Activated T-helper 1 cell treated with anti-CD3 and anti-CD28 coated beads, Interleukin-12 subunit alpha, Interleukin-12 subunit beta, Interleukin-2, Interleukin-4 antibody, amounts not matched to agents 30 ng/mL and 10 ng/mL and 1 ng/mL, durations not matched to agents 14 hours and 24 hours and 36 hours (primary cell): ENCODE data around the gene ARHGAP25. TPM values are rescaled to one million over a fixed set of nuclear protein-coding genes. Genes with fewer than 3 reads are reported as not detected.
"Not testable (repeated sequence)": the region's sequence is repeated elsewhere in the genome, so short reads cannot be mapped to it uniquely, and the experiment has no call there.

Source experiments
- DNase-seq: peaks from one replicate; pipeline ENCODE4 v3.0.0; 2021; ENCODE audit warnings: low spot score
- H3K27ac Mint-ChIP-seq: one replicate; pipeline ENCODE4 v1.8.0; 2021; ENCODE audit warnings: mild to moderate bottlenecking, mixed read lengths
- H3K27me3 Mint-ChIP-seq: one replicate; pipeline ENCODE4 v1.8.0; 2022; ENCODE audit warnings: mild to moderate bottlenecking, moderate library complexity, mixed read lengths; ENCODE audit not compliant: insufficient read depth
- H3K36me3 Mint-ChIP-seq: one replicate; pipeline ENCODE4 v1.8.0; 2021; ENCODE audit warnings: low read depth, mixed read lengths
- H3K4me1 Mint-ChIP-seq: one replicate; pipeline ENCODE4 v1.8.0; 2021; ENCODE audit warnings: low read depth, mixed read lengths
- H3K4me3 Mint-ChIP-seq: one replicate; pipeline ENCODE4 v1.8.0; 2021; ENCODE audit warnings: mild to moderate bottlenecking, moderate library complexity, mixed read lengths
- H3K9me3 Mint-ChIP-seq: one replicate; pipeline ENCODE4 v1.8.0; 2021; ENCODE audit warnings: mixed read lengths
- intact Hi-C: fragments of 100-400 bp; cut with micrococcal nuclease; formaldehyde crosslinking; loops from one replicate; pipeline ENCODE4 v1.15.1; 2024
- total RNA-seq: library from RNA; stranded (reverse); gene quantifications from 2 replicates; pipeline ENCODE4 v1.2.3, GENCODE V29; 2022

Gene ARHGAP25
- total RNA-seq, 1 donor from 2014 or later = 74.2 TPM

GRCh38 chr2:68800027-68800401 lies 65.4 kb downstream of the ARHGAP25 start:
- Mint-ChIP-seq H3K27ac (no peak overlapping the region), H3K27me3 (no peaks in the 10 kb centered on the region), H3K4me1 (peaks cover 37% of the 10 kb centered on the region), H3K9me3 (no peaks in the 10 kb centered on the region), H3K36me3 (peaks cover 54% of the 10 kb centered on the region), H3K4me3 (no peak overlapping the region)
- DNase-seq = no peak
- intact Hi-C loops = no loop called here

- Mint-ChIP-seq H3K9me3 (no peaks in the 10 kb centered on the region), H3K36me3 (peaks cover 52% of the 10 kb centered on the region), H3K4me1 (peaks cover 32% of the 10 kb centered on the region), H3K27me3 (no peaks in the 10 kb centered on the region), H3K27ac (no peak overlapping the region), H3K4me3 (no peak overlapping the region)
- DNase-seq = no peak
- intact Hi-C loops = no loop called here
These were observed 65.9 kb downstream of the ARHGAP25 start for GRCh38 chr2:68800517-68800916.

GRCh38 chr2:68802161-68802560 lies 67.5 kb downstream of the ARHGAP25 start:
- Mint-ChIP-seq H3K4me1 (peaks cover 23% of the 10 kb centered on the region), H3K36me3 (peaks cover 56% of the 10 kb centered on the region)
- H3K27ac Mint-ChIP-seq, H3K27me3 Mint-ChIP-seq, H3K4me3 Mint-ChIP-seq, DNase-seq, H3K9me3 Mint-ChIP-seq, intact Hi-C loops: not testable (repeated sequence)

DNA sequence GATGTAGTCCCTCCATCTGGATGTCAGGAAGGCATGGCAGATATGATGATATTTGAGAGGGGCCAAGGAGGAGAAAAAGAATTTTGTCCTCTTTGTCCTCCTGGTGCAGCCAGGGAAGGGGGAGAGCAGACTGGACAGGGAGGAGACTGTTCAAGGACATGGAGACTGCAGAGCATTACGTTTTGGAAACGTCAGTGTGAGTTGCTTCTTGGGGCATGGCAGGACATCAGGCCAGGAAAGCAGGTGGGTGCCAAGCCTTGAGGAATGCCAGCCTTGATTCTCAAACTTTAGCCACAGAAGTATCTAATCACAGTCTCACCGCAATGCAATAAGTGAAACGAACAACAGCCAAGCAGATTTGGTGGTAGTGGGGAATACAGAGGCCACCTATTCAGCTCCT lies 70.4 kb downstream of the ARHGAP25 start:
- peak overlapping the region; percentile 27 for H3K27ac Mint-ChIP-seq
- H3K36me3 Mint-ChIP-seq = peaks cover 55% of the 10 kb centered on the region
- intact Hi-C loops = no loop called here
- no peak overlapping the region for H3K4me3 Mint-ChIP-seq
- no peaks in the 10 kb centered on the region for H3K9me3 Mint-ChIP-seq
- H3K4me1 Mint-ChIP-seq = peaks cover 34% of the 10 kb centered on the region
- no peaks in the 10 kb centered on the region for H3K27me3 Mint-ChIP-seq
- no peak for DNase-seq

DNA sequence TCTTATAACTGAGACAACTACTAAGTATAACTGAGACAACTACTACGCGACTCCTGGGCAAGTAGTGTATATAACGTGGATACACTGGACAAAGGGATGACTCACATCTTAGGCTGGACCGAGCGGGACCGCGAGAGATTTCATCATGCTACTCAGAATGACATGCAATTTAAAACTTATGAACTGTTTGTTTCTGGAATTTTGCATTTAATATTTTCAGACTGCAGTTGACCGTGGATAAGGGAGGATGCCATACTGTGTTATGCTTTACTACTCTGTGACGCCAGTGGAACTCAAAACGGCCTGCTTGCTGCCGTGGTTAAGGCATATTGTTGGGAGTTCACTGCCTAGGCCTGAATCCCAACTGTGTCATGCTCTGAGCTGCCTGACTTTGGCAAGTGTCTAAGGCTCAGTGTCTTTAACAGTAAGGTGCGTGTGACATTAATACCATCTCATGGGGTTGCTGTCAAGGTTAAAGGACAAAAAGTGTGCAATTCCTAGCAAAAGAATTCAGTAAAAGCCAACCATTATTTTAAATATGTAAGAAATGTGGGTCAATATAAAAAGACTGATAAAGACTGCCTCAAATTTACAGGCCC lies 72.0 kb downstream of the ARHGAP25 start:
- Mint-ChIP-seq H3K27ac (no peak overlapping the region), H3K9me3 (no peaks in the 10 kb centered on the region), H3K27me3 (no peaks in the 10 kb centered on the region), H3K36me3 (peaks cover 51% of the 10 kb centered on the region), H3K4me1 (peaks cover 28% of the 10 kb centered on the region), H3K4me3 (no peak overlapping the region)
- DNase-seq = no peak
- intact Hi-C loops = no loop called here

DNA sequence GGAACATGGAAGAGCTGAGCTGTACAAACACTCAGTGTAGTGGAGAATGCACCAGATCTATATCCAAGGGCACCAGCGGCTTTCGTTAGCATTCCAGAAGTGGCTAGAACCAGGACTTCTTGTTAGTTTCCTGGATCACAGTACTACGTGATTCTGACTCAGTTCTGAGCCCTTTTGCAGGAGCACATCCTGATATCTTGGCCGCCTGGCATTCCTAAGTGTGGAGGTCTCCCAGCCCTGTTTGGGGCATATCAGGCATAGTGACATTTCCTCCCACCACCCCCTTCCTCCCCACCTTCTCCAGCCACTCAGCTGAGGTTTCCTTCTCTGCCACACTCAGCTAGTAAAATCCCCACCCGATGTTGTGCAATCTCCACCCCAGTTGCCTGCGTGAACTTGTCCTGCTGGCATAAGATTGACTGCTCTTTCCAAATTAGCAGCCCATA lies 73.2 kb downstream of the ARHGAP25 start:
- Mint-ChIP-seq H3K4me3 (no peak overlapping the region), H3K36me3 (peaks cover 63% of the 10 kb centered on the region), H3K9me3 (no peaks in the 10 kb centered on the region), H3K27ac (peak overlapping the region; percentile 32), H3K27me3 (no peaks in the 10 kb centered on the region), H3K4me1 (peaks cover 28% of the 10 kb centered on the region)
- intact Hi-C loops = no loop called here
- DNase-seq = no peak

- no peak for DNase-seq
- Mint-ChIP-seq H3K4me3 (no peak overlapping the region), H3K36me3 (peaks cover 69% of the 10 kb centered on the region), H3K4me1 (peaks cover 28% of the 10 kb centered on the region), H3K9me3 (no peaks in the 10 kb centered on the region), H3K27ac (peak overlapping the region; percentile 75), H3K27me3 (no peaks in the 10 kb centered on the region)
- intact Hi-C loops = no loop called here
These were observed 75.0 kb downstream of the ARHGAP25 start for GRCh38 chr2:68809324-68810240.

GRCh38 chr2:68811364-68811763 lies 76.8 kb downstream of the ARHGAP25 start:
- no peak for DNase-seq
- Mint-ChIP-seq H3K4me3 (no peak overlapping the region), H3K36me3 (peaks cover 77% of the 10 kb centered on the region), H3K9me3 (no peaks in the 10 kb centered on the region), H3K27me3 (no peaks in the 10 kb centered on the region), H3K27ac (peak overlapping the region; percentile 29), H3K4me1 (peaks cover 28% of the 10 kb centered on the region)
- intact Hi-C loops = no loop called here

DNA sequence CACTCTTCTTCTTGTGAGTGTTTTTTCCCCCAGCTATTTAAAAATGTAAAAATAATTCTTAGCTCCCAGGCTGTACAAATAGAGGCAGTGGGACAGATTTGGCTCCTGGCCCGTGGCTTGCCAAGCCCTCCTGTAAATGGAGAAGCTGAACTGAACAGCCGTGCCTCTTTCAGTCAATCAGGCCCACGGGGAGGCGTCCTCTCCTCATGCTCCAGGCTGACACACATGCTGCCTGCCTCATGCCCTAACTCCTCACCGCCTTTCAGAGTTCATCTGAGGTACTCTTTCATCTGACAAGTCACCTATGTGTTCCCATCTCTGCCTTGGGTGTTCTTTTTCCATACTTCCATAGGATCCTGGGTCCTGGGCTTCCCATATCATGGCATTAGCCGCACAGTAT lies 77.6 kb downstream of the ARHGAP25 start:
- intact Hi-C loops = no loop called here
- Mint-ChIP-seq H3K9me3 (no peaks in the 10 kb centered on the region), H3K4me1 (peaks cover 23% of the 10 kb centered on the region), H3K27me3 (no peaks in the 10 kb centered on the region), H3K36me3 (peaks cover 70% of the 10 kb centered on the region), H3K4me3 (no peak overlapping the region), H3K27ac (peak overlapping the region; percentile 30)
- no peak for DNase-seq

DNA sequence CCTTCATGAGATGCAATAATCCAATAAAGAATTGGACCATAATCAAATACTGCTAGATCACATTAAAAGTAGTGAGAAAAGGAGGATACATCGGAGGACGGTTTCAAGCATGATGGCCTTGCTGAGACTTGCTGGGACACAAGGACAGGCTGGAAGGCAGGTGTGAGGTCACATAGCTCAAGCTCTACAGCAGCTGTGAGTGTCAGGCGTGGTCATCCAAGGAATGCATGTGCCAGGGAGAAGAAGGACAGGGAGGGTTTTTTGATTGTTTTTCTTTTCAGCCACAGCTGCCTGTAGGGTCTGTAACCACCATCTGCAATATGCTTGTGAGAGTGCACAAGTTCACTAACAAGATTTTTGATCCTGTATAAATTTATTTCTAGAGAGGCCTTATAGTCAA lies 79.0 kb downstream of the ARHGAP25 start:
- Mint-ChIP-seq H3K27me3 (no peaks in the 10 kb centered on the region), H3K27ac (no peak overlapping the region), H3K9me3 (no peaks in the 10 kb centered on the region), H3K4me1 (peaks cover 10% of the 10 kb centered on the region), H3K4me3 (no peak overlapping the region), H3K36me3 (peaks cover 67% of the 10 kb centered on the region)
- no peak for DNase-seq
- intact Hi-C loops = no loop called here

DNA sequence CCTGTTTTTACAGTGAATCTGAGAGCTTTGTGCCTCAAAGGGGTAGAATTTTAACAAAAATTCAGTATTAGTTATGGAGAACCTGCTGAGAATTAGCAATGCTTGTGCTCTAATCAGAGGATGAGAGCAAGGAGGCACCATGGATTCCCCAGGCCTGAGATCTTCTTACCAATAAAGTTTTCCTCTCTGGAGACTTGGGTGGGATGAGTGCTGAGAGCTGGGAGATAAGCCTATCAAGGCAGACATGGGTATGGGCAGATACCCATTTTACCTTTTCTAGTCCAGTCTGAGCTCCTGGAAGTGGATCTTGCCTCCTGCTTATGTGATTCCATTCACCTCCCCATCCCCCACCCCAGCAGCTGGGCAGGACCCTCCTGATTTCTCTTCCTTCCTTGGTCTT lies 82.7 kb downstream of the ARHGAP25 start:
- Mint-ChIP-seq H3K36me3 (peaks cover 58% of the 10 kb centered on the region), H3K27ac (peak overlapping the region; percentile 72), H3K4me3 (no peak overlapping the region), H3K9me3 (no peaks in the 10 kb centered on the region), H3K27me3 (no peaks in the 10 kb centered on the region), H3K4me1 (no peaks in the 10 kb centered on the region)
- DNase-seq = no peak
- intact Hi-C loops = no loop called here

DNA sequence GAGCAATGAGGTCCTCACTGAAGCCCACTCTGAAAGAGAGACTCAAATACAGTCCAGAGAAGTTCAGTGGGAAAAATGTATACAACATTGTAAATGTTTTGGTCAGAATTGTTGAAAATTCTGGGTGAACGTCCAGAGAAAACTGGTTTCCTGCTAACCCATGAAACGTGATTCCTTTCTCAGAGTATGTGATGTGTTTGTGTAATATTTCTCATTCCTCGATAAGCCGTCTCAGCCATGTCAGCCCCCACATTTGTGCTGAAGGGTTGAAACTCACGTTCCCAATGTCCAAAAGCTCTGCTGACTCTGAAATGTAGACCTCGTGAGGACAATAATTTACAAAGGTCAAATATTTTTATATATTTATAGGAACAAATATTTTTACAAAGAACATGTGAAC lies 84.9 kb downstream of the ARHGAP25 start:
- intact Hi-C loops = no loop called here
- H3K4me3 Mint-ChIP-seq = no peak overlapping the region

DNA sequence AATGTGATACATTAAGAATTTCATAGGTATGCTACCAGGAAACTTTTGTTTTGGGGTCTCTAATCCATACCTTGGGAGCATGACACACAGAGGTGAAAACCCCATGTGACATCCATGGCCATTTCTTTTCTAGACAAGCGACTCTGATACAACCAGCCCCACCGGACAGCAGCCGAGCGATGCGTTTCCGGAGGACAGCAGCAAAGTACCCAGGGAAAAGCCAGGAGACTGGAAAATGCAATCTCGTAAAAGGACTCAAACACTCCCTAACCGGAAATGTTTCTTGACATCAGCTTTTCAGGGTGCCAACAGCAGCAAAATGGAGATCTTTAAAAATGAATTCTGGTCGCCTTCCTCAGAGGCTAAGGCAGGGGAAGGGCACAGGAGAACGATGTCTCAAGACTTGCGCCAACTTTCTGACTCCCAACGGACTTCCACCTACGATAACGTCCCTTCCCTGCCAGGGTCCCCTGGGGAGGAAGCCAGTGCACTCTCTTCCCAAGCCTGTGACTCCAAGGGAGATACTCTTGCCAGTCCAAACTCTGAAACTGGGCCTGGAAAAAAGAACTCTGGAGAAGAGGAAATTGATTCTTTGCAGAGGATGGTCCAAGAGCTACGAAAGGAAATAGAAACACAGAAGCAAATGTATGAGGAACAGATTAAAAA lies 87.7 kb downstream of the ARHGAP25 start:
- intact Hi-C loops = no loop called here
- peak overlapping the region; percentile 16 for H3K27ac Mint-ChIP-seq
- H3K4me3 Mint-ChIP-seq = no peak overlapping the region
- no peaks in the 10 kb centered on the region for H3K27me3 Mint-ChIP-seq
- peaks cover 14% of the 10 kb centered on the region for H3K4me1 Mint-ChIP-seq
- no peak for DNase-seq
- no peaks in the 10 kb centered on the region for H3K9me3 Mint-ChIP-seq
- H3K36me3 Mint-ChIP-seq = peaks cover 59% of the 10 kb centered on the region

More for the DNA sequence above, 84.9 kb downstream of the ARHGAP25 start:
- H3K27ac Mint-ChIP-seq = no peak overlapping the region
- peaks cover 5% of the 10 kb centered on the region for H3K4me1 Mint-ChIP-seq
- no peaks in the 10 kb centered on the region for H3K27me3 Mint-ChIP-seq
- no peak for DNase-seq
- no peaks in the 10 kb centered on the region for H3K9me3 Mint-ChIP-seq
- peaks cover 62% of the 10 kb centered on the region for H3K36me3 Mint-ChIP-seq
